Vagina (tissue), 2 donors: ENCODE data around the gene FBXL17. TPM values are rescaled to one million over a fixed set of nuclear protein-coding genes. Genes with fewer than 3 reads are reported as not detected.

ENCODE experiments used
- DNase-seq, 2 donors: peaks; one replicate each; pipeline ENCODE4 v3.0.0-alpha.2; 2017; ENCODE audit errors: extremely low spot score in 2 of 2
- H3K27ac ChIP-seq: fragments of 200-600 bp; sonication (generic); one replicate; pipeline ENCODE4 v1.5.1; 2019
- H3K27me3 ChIP-seq: fragments of 200-600 bp; sonication (generic); one replicate; pipeline ENCODE4 v1.5.1; 2019
- H3K36me3 ChIP-seq, 2 donors: fragments of 200-600 bp; sonication (generic); one replicate each; pipeline ENCODE4 v1.5.1; 2017 to 2019
- H3K4me1 ChIP-seq: fragments of 200-600 bp; sonication (generic); one replicate; pipeline ENCODE4 v1.5.1; 2019
- H3K4me3 ChIP-seq, 2 donors: fragments of 200-600 bp; sonication (generic); 1 replicate in 1 of 2; 2 replicates in 1 of 2; pipeline ENCODE4 v1.5.1; 2016 to 2019
- H3K9me3 ChIP-seq: fragments of 200-600 bp; sonication (generic); one replicate; pipeline ENCODE4 v1.5.1; 2019
- CTCF ChIP-seq, 3 experiments: fragments of 450-650 bp in 2 of 3; fragments of 200-600 bp in 1 of 3; sonication (generic) in 1 of 3; IDR thresholded peaks; one replicate each; pipeline ENCODE4 v1.5.1; 2017 to 2019; ENCODE audit warnings: antibody characterized with exemption in 3 of 3, mild to moderate bottlenecking in 2 of 3, moderate library complexity in 2 of 3
- POLR2A ChIP-seq, 2 donors: fragments of 450-650 bp; IDR thresholded peaks; one replicate each; pipeline ENCODE4 v1.6.1; 2017; ENCODE audit warnings: antibody characterized with exemption in 2 of 2, mild to moderate bottlenecking in 2 of 2, moderate library complexity in 2 of 2
- POLR2AphosphoS5 ChIP-seq, 2 donors: sonication (generic); formaldehyde crosslinking; IDR thresholded peaks; one replicate each; pipeline ENCODE4 v1.9.0; 2017; ENCODE audit warnings: antibody characterized with exemption in 2 of 2, mild to moderate bottlenecking in 2 of 2, low read depth in 1 of 2; ENCODE audit not compliant: insufficient read depth in 1 of 2
- intact Hi-C: fragments of 100-400 bp; cut with DNase I; formaldehyde crosslinking; loops from one replicate; pipeline ENCODE4 v1.15.1; 2023
- total RNA-seq: library from RNA; depleted of rRNA; stranded (reverse); fragments of >200 nt; gene quantifications from one replicate; pipeline ENCODE4 v1.2.3, GENCODE V29; 2016

Gene FBXL17
- total RNA-seq, 1 donor from 2014 or later, result 15.0 TPM

- no peaks in the 10 kb centered on the region for H3K4me1 ChIP-seq
- no peak for DNase-seq
- H3K27ac ChIP-seq, result no peak overlapping the region
- H3K36me3 ChIP-seq, result no peaks in the 10 kb centered on the region
- intact Hi-C loops, result no loop called here
- no peak for TF ChIP-seq POLR2A (IDR thresholded peaks at IDR 0.05)
- TF ChIP-seq CTCF (IDR thresholded peaks at IDR 0.05), result no peak
- no peak for TF ChIP-seq POLR2AphosphoS5 (IDR thresholded peaks at IDR 0.05; ENCODE audit: insufficient read depth in 1 of 2, low read depth in 1 of 2)
- H3K9me3 ChIP-seq, result no peaks in the 10 kb centered on the region
- no peak overlapping the region for H3K4me3 ChIP-seq
- no peaks in the 10 kb centered on the region for H3K27me3 ChIP-seq
These were observed 496.3 kb downstream of the FBXL17 start for GRCh38 chr5:107885601-107886000.

GRCh38 chr5:107884871-107885270 lies 497.0 kb downstream of the FBXL17 start:
- intact Hi-C loops, result no loop called here
- Histone ChIP-seq H3K27me3 (no peaks in the 10 kb centered on the region), H3K9me3 (no peaks in the 10 kb centered on the region), H3K27ac (no peak overlapping the region), H3K4me1 (no peaks in the 10 kb centered on the region), H3K36me3 (no peaks in the 10 kb centered on the region), H3K4me3 (no peak overlapping the region)
- TF ChIP-seq POLR2A (IDR thresholded peaks at IDR 0.05), result no peak
- no peak for TF ChIP-seq CTCF (IDR thresholded peaks at IDR 0.05)
- TF ChIP-seq POLR2AphosphoS5 (IDR thresholded peaks at IDR 0.05; ENCODE audit: insufficient read depth in 1 of 2, low read depth in 1 of 2), result no peak
- DNase-seq, result no peak

GRCh38 chr5:107878661-107879060 lies 503.2 kb downstream of the FBXL17 start:
- Histone ChIP-seq H3K4me1 (no peaks in the 10 kb centered on the region), H3K9me3 (no peaks in the 10 kb centered on the region), H3K36me3 (no peaks in the 10 kb centered on the region), H3K27ac (no peak overlapping the region), H3K4me3 (no peak overlapping the region), H3K27me3 (no peaks in the 10 kb centered on the region)
- TF ChIP-seq POLR2AphosphoS5 (IDR thresholded peaks at IDR 0.05; ENCODE audit: insufficient read depth in 1 of 2, low read depth in 1 of 2) (no peak), POLR2A (IDR thresholded peaks at IDR 0.05) (no peak), CTCF (IDR thresholded peaks at IDR 0.05) (no peak)
- intact Hi-C loops, result no loop called here
- DNase-seq, result no peak

- no peak for TF ChIP-seq POLR2AphosphoS5 (IDR thresholded peaks at IDR 0.05; ENCODE audit: insufficient read depth in 1 of 2, low read depth in 1 of 2)
- no peak for TF ChIP-seq CTCF (IDR thresholded peaks at IDR 0.05)
- no peak for TF ChIP-seq POLR2A (IDR thresholded peaks at IDR 0.05)
- H3K27ac ChIP-seq, result no peak overlapping the region
- H3K4me1 ChIP-seq, result no peaks in the 10 kb centered on the region
- intact Hi-C loops, result no loop called here
- no peak for DNase-seq
- H3K36me3 ChIP-seq, result no peaks in the 10 kb centered on the region
- no peaks in the 10 kb centered on the region for H3K9me3 ChIP-seq
- H3K4me3 ChIP-seq, result no peak overlapping the region
- H3K27me3 ChIP-seq, result no peaks in the 10 kb centered on the region
These were observed 505.0 kb downstream of the FBXL17 start for GRCh38 chr5:107876906-107877305.

GRCh38 chr5:107876261-107876660 lies 505.6 kb downstream of the FBXL17 start:
- intact Hi-C loops, result no loop called here
- no peak for TF ChIP-seq POLR2AphosphoS5 (IDR thresholded peaks at IDR 0.05; ENCODE audit: insufficient read depth in 1 of 2, low read depth in 1 of 2)
- no peak for TF ChIP-seq CTCF (IDR thresholded peaks at IDR 0.05)
- no peak for TF ChIP-seq POLR2A (IDR thresholded peaks at IDR 0.05)

More at GRCh38 chr5:107876261-107876660, 505.6 kb downstream of the FBXL17 start:
- Histone ChIP-seq H3K27ac (no peak overlapping the region), H3K4me3 (no peak overlapping the region), H3K27me3 (no peaks in the 10 kb centered on the region), H3K36me3 (no peaks in the 10 kb centered on the region), H3K9me3 (no peaks in the 10 kb centered on the region), H3K4me1 (no peaks in the 10 kb centered on the region)
- no peak for DNase-seq
